ENCODE data around the gene CAPN15. TPM values are rescaled to one million over a fixed set of nuclear protein-coding genes. Genes with fewer than 3 reads are reported as not detected.

Gene CAPN15
- total RNA-seq, 1 experiment from 2014 or later, result 60.4 TPM

DNA sequence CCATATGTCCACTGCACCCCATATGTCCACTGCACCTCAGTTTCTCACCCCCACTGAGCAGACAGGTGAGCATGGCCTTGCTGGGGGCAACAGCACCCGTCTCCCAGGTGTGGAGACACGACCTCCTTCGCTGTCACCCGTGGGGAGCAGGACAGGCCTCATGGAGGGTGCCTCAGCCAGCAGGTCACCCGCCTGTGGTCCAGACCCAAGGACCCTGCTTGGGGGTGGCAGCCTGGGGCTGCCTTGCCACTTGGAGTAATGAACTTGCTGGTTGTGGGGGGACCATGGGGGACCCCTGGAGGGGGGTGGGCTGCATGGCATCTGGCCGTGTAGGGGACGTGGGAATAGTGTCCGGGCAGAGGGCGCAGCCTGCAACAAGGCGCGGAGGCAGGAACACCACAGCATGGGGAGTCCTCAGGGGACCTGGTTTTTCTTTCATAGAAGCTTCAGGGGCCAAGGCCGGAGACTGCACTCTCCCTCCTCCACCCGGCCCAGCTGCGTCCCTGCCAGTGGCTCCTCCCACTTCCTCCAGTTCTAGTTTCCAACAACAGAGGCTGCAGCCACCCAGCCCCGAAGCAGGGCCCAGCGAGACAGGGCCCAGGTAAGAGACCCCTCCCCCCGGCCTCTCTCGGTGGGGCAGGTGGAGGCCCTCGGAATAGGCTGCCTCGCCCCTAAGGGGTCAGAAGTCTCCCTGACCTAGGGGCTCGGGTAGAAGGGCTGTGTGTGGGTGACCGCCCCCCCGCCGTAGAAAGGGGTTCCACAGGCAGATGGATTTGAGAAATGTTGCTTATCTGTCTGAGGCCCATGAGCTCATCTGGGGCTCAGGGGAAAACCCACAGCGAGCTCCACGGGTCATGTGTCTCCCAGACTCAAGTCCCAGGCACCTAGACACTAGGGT lies 39.2 kb downstream of the CAPN15 start, which contains the start of gene NHLRC4:
Gene NHLRC4, plus strand, starts transcription at position 531 of the 898 bp plus-strand sequence. CDS start 1,043 bp downstream, outside the sequence.
- CTCF ChIA-PET, result no interaction called here

GRCh38 chr16:567373-568256 lies 40.1 kb downstream of the CAPN15 start:
- Histone ChIP-seq H2AFZ (ENCODE audit: low read length) (no peak overlapping the region), H3F3A (ENCODE audit: low read length, unreplicated experiment) (no peaks in the 10 kb centered on the region), H3K79me2 (ENCODE audit: low read length) (peaks cover 12% of the 10 kb centered on the region), H3K9ac (ENCODE audit: low read length) (no peak overlapping the region), H3K9me3 (ENCODE audit: low read length) (no peaks in the 10 kb centered on the region), H3K4me2 (ENCODE audit: low read length) (no peak overlapping the region), H3K27me3 (ENCODE audit: low read length) (no peaks in the 10 kb centered on the region), H4K20me1 (ENCODE audit: low read length) (no peaks in the 10 kb centered on the region), H3K4me3 (ENCODE audit: low read length) (no peak overlapping the region), H3K9me2 (replicated peaks; ENCODE audit: low read length) (no peaks in the 10 kb centered on the region), H3K27ac (ENCODE audit: low read length) (no peak overlapping the region), H3K4me1 (ENCODE audit: insufficient read depth, low read length) (peaks cover 6% of the 10 kb centered on the region; the same call in 1 of the 2 replicates), H3K36me3 (ENCODE audit: low read depth, low read length) (no peaks in the 10 kb centered on the region)
- TF ChIP-seq EZH2phosphoT487 (IDR thresholded peaks at IDR 0.05; ENCODE audit: borderline replicate concordance, low read length) (no peak), CTCF (conservative IDR thresholded peaks at IDR 0.05; ENCODE audit: low read depth, low read length) (no peak), EZH2 (IDR thresholded peaks at IDR 0.05; ENCODE audit: low read length, unreplicated experiment) (no peak)
- DNase-seq, result no peak
- ChIA-PET POLR2A (ENCODE audit: unreplicated experiment) (no interaction called here), CTCF (no interaction called here)
- ATAC-seq, result no peak
- no TSS peak for BruUV-seq (replicated peaks)
- intact Hi-C loops (cut with micrococcal nuclease), result no loop called here

More for the DNA sequence above, 39.2 kb downstream of the CAPN15 start, which contains the start of gene NHLRC4:
- Histone ChIP-seq H3K27me3 (ENCODE audit: low read length) (no peaks in the 10 kb centered on the region), H3K9me3 (ENCODE audit: low read length) (no peaks in the 10 kb centered on the region), H4K20me1 (ENCODE audit: low read length) (no peaks in the 10 kb centered on the region), H2AFZ (ENCODE audit: low read length) (no peak within 1 kb of the TSS), H3K36me3 (ENCODE audit: low read depth, low read length) (no peaks in the 10 kb centered on the region), H3K4me2 (ENCODE audit: low read length) (no peak within 1 kb of the TSS), H3F3A (ENCODE audit: low read length, unreplicated experiment) (no peaks in the 10 kb centered on the region), H3K79me2 (ENCODE audit: low read length) (peaks cover 12% of the 10 kb centered on the region), H3K9me2 (replicated peaks; ENCODE audit: low read length) (no peaks in the 10 kb centered on the region), H3K9ac (ENCODE audit: low read length) (no peak within 1 kb of the TSS), H3K4me1 (ENCODE audit: insufficient read depth, low read length) (peaks cover 6% of the 10 kb centered on the region; the same call in 1 of the 2 replicates), H3K27ac (ENCODE audit: low read length) (no peak within 1 kb of the TSS), H3K4me3 (ENCODE audit: low read length) (no peak within 1 kb of the TSS)
- POLR2A ChIA-PET (ENCODE audit: unreplicated experiment), result no interaction called here
- intact Hi-C loops (cut with micrococcal nuclease), result no loop called here
- DNase-seq (no peak), ATAC-seq (no peak)
- TF ChIP-seq CTCF (conservative IDR thresholded peaks at IDR 0.05; ENCODE audit: low read depth, low read length) (no peak), EZH2 (IDR thresholded peaks at IDR 0.05; ENCODE audit: low read length, unreplicated experiment) (no peak), EZH2phosphoT487 (IDR thresholded peaks at IDR 0.05; ENCODE audit: borderline replicate concordance, low read length) (no peak)
- BruUV-seq (replicated peaks), result no TSS peak

Data from PC-3 (cell line).